Upper lobe of right lung (tissue), 1 donor: Measurements from ENCODE around the gene TBC1D14. TPM values are rescaled to one million over a fixed set of nuclear protein-coding genes. Genes with fewer than 3 reads are reported as not detected.

Source experiments
- ATAC-seq: fragments of 200-7000 bp; cut with Tn5 transposase; one replicate; pipeline ENCODE4 v1.9.1; 2020; ENCODE audit warnings: mild to moderate bottlenecking, moderate library complexity
- DNase-seq: peaks from one replicate; pipeline ENCODE4 v3.0.0-alpha.2; 2020
- H3K27ac ChIP-seq: fragments of 200-600 bp; one replicate; pipeline ENCODE4 v1.8.0; 2022
- H3K27me3 ChIP-seq: fragments of 200-600 bp; one replicate; pipeline ENCODE4 v1.8.0; 2022; ENCODE audit warnings: mild to moderate bottlenecking
- H3K36me3 ChIP-seq: fragments of 200-600 bp; one replicate; pipeline ENCODE4 v1.8.0; 2022
- H3K4me1 ChIP-seq: fragments of 200-600 bp; one replicate; pipeline ENCODE4 v1.8.0; 2022
- H3K4me3 ChIP-seq: fragments of 200-600 bp; one replicate; pipeline ENCODE4 v1.8.0; 2022; ENCODE audit warnings: mild to moderate bottlenecking
- H3K9me3 ChIP-seq: fragments of 200-600 bp; one replicate; pipeline ENCODE4 v1.8.0; 2022
- CTCF ChIP-seq: fragments of 200-600 bp; IDR thresholded peaks from one replicate; pipeline ENCODE4 v1.8.0; 2022; ENCODE audit warnings: antibody characterized with exemption
- intact Hi-C: fragments of 100-400 bp; cut with DNase I; formaldehyde crosslinking; loops from one replicate; pipeline ENCODE4 v1.11.0; 2022
- total RNA-seq: library from RNA; stranded (reverse); fragmentation: NEBNext Ultra II Directional; extraction: Animal tissue kit (Norgen Biotek cat#: 25700); gene quantifications from one replicate; pipeline ENCODE4 v1.2.1, GENCODE V29; 2021
- donor health status: DM: no; HTN: yes; CAD: no; lungs with severe emphysema.

The TBC1D14 gene
- total RNA-seq, 1 donor from 2014 or later: 51.8 TPM

DNA sequence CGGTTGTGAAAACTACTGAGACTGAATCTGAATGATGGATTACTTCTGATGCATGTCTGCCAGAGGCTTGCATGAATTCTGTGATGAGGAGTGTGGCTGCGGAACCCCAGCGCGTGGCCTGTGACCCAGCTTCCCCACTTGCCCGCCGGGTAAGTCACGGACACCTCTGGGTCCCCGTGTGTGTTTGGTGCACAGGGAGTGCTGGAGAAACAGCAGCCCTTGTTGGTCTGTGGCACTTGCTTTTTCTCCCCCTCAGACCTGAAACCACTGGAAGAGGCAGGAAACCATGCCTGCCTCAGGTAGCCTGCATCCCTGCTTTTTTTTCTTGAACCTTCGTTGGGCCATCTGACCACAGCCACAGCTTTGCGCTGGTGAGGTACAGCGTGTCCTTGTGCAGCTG lies 81.6 kb downstream of the TBC1D14 start:
- no peaks in the 10 kb centered on the region for H3K9me3 ChIP-seq
- TF ChIP-seq CTCF: no peak
- H3K4me1 ChIP-seq: peaks cover 32% of the 10 kb centered on the region
- intact Hi-C loops: no loop called here
- ATAC-seq (no peak), DNase-seq (no peak)
- H3K36me3 ChIP-seq: peaks cover 16% of the 10 kb centered on the region
- no peak overlapping the region for H3K4me3 ChIP-seq
- no peak overlapping the region for H3K27ac ChIP-seq
- H3K27me3 ChIP-seq: no peaks in the 10 kb centered on the region

GRCh38 chr4:6991771-6992557 lies 82.3 kb downstream of the TBC1D14 start:
- intact Hi-C loops: no loop called here
- no peaks in the 10 kb centered on the region for H3K9me3 ChIP-seq
- H3K4me3 ChIP-seq: no peak overlapping the region
- peaks cover 23% of the 10 kb centered on the region for H3K36me3 ChIP-seq
- H3K27me3 ChIP-seq: no peaks in the 10 kb centered on the region
- DNase-seq (no peak), ATAC-seq (no peak)
- TF ChIP-seq CTCF: no peak
- H3K4me1 ChIP-seq: peaks cover 31% of the 10 kb centered on the region
- no peak overlapping the region for H3K27ac ChIP-seq

GRCh38 chr4:6992728-6993677 lies 83.4 kb downstream of the TBC1D14 start:
- no peak overlapping the region for H3K27ac ChIP-seq
- no peaks in the 10 kb centered on the region for H3K9me3 ChIP-seq
- ATAC-seq (peak; percentile 80), DNase-seq (no peak)
- intact Hi-C loops: no loop called here
- no peaks in the 10 kb centered on the region for H3K27me3 ChIP-seq
- H3K4me1 ChIP-seq: peaks cover 26% of the 10 kb centered on the region
- TF ChIP-seq CTCF: no peak
- H3K36me3 ChIP-seq: peaks cover 33% of the 10 kb centered on the region
- no peak overlapping the region for H3K4me3 ChIP-seq

DNA sequence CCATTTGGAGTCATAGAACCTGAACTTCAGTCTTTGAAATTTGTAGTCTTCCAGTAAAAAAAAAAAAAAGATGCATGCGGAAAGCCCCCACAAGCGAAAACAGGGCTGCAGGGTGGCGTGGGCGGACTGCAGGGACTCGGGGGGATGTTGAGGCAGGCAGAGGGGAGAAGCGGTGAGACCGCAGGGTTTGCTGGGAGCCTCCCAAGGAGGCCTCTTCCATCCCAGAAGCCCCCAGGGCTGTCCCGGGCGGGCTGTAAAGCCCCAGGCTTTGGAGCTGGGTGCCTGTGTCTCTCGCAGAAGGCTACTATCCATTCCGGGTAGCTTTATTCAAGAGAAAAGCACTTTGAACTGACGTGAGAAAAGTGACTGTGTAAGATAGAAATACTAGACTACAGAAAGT lies 86.9 kb downstream of the TBC1D14 start:
- peaks cover 67% of the 10 kb centered on the region for H3K36me3 ChIP-seq
- intact Hi-C loops: no loop called here
- H3K4me3 ChIP-seq: no peak overlapping the region
- DNase-seq (no peak), ATAC-seq (no peak)
- H3K4me1 ChIP-seq: peaks cover 9% of the 10 kb centered on the region
- H3K9me3 ChIP-seq: no peaks in the 10 kb centered on the region
- H3K27ac ChIP-seq: no peak overlapping the region
- no peak for TF ChIP-seq CTCF
- no peaks in the 10 kb centered on the region for H3K27me3 ChIP-seq

- no peak for TF ChIP-seq CTCF
- H3K27me3 ChIP-seq: no peaks in the 10 kb centered on the region
- H3K27ac ChIP-seq: no peak overlapping the region
- ATAC-seq: peak; percentile 48
- H3K9me3 ChIP-seq: no peaks in the 10 kb centered on the region
- no peaks in the 10 kb centered on the region for H3K4me1 ChIP-seq
- H3K4me3 ChIP-seq: no peak overlapping the region
- intact Hi-C loops: no loop called here
- no peak for DNase-seq
- H3K36me3 ChIP-seq: peaks cover 92% of the 10 kb centered on the region
Observed at GRCh38 chr4:6999172-7000086, 89.8 kb downstream of the TBC1D14 start.
